Activated CD8-positive, alpha-beta T cell treated with anti-CD3 and anti-CD28 coated beads, Interleukin-2, amount 10 ng/mL, durations not matched to agents 7 days and 5 days (primary cell): Measurements from ENCODE around the gene STT3B. TPM values are rescaled to one million over a fixed set of nuclear protein-coding genes. Genes with fewer than 3 reads are reported as not detected.
A peak's percentile ranks its signal among the peaks of the same experiment; 100 is the strongest.

Experiments used
- ATAC-seq: fragments of 150-1000 bp; cut with Tn5 transposase; one replicate; pipeline ENCODE4 v1.10.0; 2021; ENCODE audit warnings: moderate library complexity
- CTCF ChIA-PET: fragments of 350-600 bp; sonication (Branson Sonifier 250); formaldehyde crosslinking; loops from one replicate; lab custom pipeline; 2021; ENCODE audit warnings: antibody characterized with exemption; lab: Charles Lee
- POLR2A ChIA-PET: fragments of 350-600 bp; sonication (Branson Sonifier 250); formaldehyde crosslinking; loops from one replicate; lab custom pipeline; 2021; ENCODE audit warnings: antibody characterized with exemption; lab: Charles Lee
- DNase-seq: peaks from one replicate; pipeline ENCODE4 v3.0.0-alpha.2; 2020
- H3K27ac Mint-ChIP-seq: one replicate; pipeline ENCODE4 v1.8.0; 2021; ENCODE audit warnings: mild to moderate bottlenecking, mixed read lengths
- H3K27me3 Mint-ChIP-seq: one replicate; pipeline ENCODE4 v1.8.0; 2021; ENCODE audit warnings: low read depth, mixed read lengths
- H3K36me3 Mint-ChIP-seq: one replicate; pipeline ENCODE4 v1.8.0; 2021; ENCODE audit warnings: low read depth, mixed read lengths
- H3K4me1 Mint-ChIP-seq: one replicate; pipeline ENCODE4 v1.8.0; 2021; ENCODE audit warnings: low read depth, mixed read lengths
- H3K4me3 Mint-ChIP-seq: one replicate; pipeline ENCODE4 v1.8.0; 2021; ENCODE audit warnings: mild to moderate bottlenecking, mixed read lengths
- H3K9me3 Mint-ChIP-seq: one replicate; pipeline ENCODE4 v1.8.0; 2022; ENCODE audit warnings: mixed read lengths; ENCODE audit not compliant: insufficient read depth
- total RNA-seq, 2 experiments: library from RNA; stranded (reverse); gene quantifications; one replicate each; pipeline ENCODE4 v1.2.3, GENCODE V29; 2021

Gene STT3B
- total RNA-seq, 2 experiments from 2014 or later = 137 to 140 TPM

GRCh38 chr3:31573036-31573779, 40.5 kb downstream of the STT3B start:
- ChIA-PET CTCF (interaction anchor here (1.0 to 1.3 kb wide), 2 partner anchors 11 to 22 kb away, joined by 3 read pairs; no protein-coding TSS in a partner anchor), POLR2A (no interaction called here)
- no peak for ATAC-seq
- no peak overlapping the region for H3K27ac Mint-ChIP-seq
- no peak for DNase-seq
- peaks cover 17% of the 10 kb centered on the region for H3K36me3 Mint-ChIP-seq
- no peaks in the 10 kb centered on the region for H3K9me3 Mint-ChIP-seq
- H3K4me3 Mint-ChIP-seq = no peak overlapping the region
- peaks cover 36% of the 10 kb centered on the region for H3K4me1 Mint-ChIP-seq
- H3K27me3 Mint-ChIP-seq = no peaks in the 10 kb centered on the region

- no peak overlapping the region for H3K4me3 Mint-ChIP-seq
- peak overlapping the region; percentile 43 for H3K27ac Mint-ChIP-seq
- DNase-seq (no peak), ATAC-seq (peak; percentile 66)
- H3K36me3 Mint-ChIP-seq = peaks cover 35% of the 10 kb centered on the region
- POLR2A ChIA-PET = interaction anchor here (0.6 kb wide), 1 partner anchor 44 kb away, joined by 6 read pairs; no protein-coding TSS in a partner anchor
- CTCF ChIA-PET = interaction anchor here (1.0 to 1.7 kb wide), 2 partner anchors 9 to 10 kb away, joined by 3 to 8 read pairs; no protein-coding TSS in a partner anchor
- H3K4me1 Mint-ChIP-seq = peaks cover 39% of the 10 kb centered on the region
- no peaks in the 10 kb centered on the region for H3K9me3 Mint-ChIP-seq
- H3K27me3 Mint-ChIP-seq = no peaks in the 10 kb centered on the region
Measured at GRCh38 chr3:31575448-31575847, 42.7 kb downstream of the STT3B start.

GRCh38 chr3:31576521-31576920, 43.8 kb downstream of the STT3B start:
- CTCF ChIA-PET = interaction anchor here (1.7 kb wide), 1 partner anchor 10 kb away, joined by 8 read pairs; no protein-coding TSS in a partner anchor
- H3K27me3 Mint-ChIP-seq = no peaks in the 10 kb centered on the region

DNA sequence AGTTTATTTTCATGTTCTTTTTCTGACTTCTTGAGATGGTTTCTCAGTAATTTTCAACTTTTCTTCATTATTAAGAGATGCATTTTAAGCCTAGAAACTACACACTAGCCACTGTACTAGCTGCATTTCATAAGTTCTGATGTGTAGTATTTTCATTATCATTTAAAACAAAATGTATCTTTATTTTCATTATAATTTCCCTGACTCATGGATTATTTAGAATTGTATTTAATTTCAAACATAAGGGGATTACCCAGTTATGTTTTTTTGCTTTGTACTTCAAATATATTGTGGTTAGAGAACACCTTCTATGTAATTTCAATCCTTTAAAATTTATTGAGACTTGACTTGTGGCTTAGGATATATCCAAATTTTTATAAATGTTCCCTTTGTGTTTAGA, 44.5 kb downstream of the STT3B start:
- ChIA-PET POLR2A (no interaction called here), CTCF (no interaction called here)
- H3K4me3 Mint-ChIP-seq = no peak overlapping the region
- H3K4me1 Mint-ChIP-seq = peaks cover 35% of the 10 kb centered on the region
- H3K27me3 Mint-ChIP-seq = no peaks in the 10 kb centered on the region
- no peak for DNase-seq
- peaks cover 44% of the 10 kb centered on the region for H3K36me3 Mint-ChIP-seq
- ATAC-seq = no peak
- H3K9me3 Mint-ChIP-seq = no peaks in the 10 kb centered on the region
- no peak overlapping the region for H3K27ac Mint-ChIP-seq

More at GRCh38 chr3:31576521-31576920, 43.8 kb downstream of the STT3B start:
- Mint-ChIP-seq H3K4me1 (peaks cover 31% of the 10 kb centered on the region), H3K36me3 (peaks cover 40% of the 10 kb centered on the region), H3K4me3 (no peak overlapping the region), H3K27ac (no peak overlapping the region), H3K9me3 (no peaks in the 10 kb centered on the region)
- DNase-seq (no peak), ATAC-seq (no peak)
- POLR2A ChIA-PET = no interaction called here

GRCh38 chr3:31579828-31580227, 47.1 kb downstream of the STT3B start:
- DNase-seq = no peak
- no peak for ATAC-seq
- Mint-ChIP-seq H3K4me1 (peaks cover 33% of the 10 kb centered on the region), H3K27ac (no peak overlapping the region), H3K4me3 (no peak overlapping the region), H3K27me3 (no peaks in the 10 kb centered on the region), H3K9me3 (peaks cover 12% of the 10 kb centered on the region), H3K36me3 (peaks cover 64% of the 10 kb centered on the region)
- ChIA-PET CTCF (interaction anchor here (1.4 to 1.6 kb wide), 2 partner anchors 13 kb away, joined by 3 to 4 read pairs; no protein-coding TSS in a partner anchor), POLR2A (no interaction called here)

DNA sequence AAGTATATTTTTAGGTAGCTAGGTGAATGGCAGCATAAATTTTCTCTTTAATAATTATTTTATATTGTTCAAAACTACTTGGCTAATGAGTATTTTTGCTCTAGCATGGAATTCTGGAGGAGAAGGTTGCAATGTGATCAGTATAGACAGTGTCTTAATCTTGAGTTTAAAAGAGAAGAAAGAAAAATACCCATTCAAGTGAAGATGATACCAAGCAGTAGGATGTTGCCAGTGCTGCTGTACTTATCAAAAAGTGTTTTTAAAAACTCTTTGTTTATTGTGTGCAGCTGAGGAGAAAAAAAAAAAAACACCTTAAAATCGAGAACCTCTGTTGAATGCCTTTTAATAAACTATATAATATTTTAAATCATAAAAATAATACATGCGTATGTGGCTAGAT, 47.9 kb downstream of the STT3B start:
- Mint-ChIP-seq H3K9me3 (peaks cover 21% of the 10 kb centered on the region), H3K27ac (no peak overlapping the region), H3K36me3 (peaks cover 70% of the 10 kb centered on the region), H3K27me3 (no peaks in the 10 kb centered on the region), H3K4me1 (peaks cover 25% of the 10 kb centered on the region), H3K4me3 (no peak overlapping the region)
- ATAC-seq (no peak), DNase-seq (no peak)
- POLR2A ChIA-PET = no interaction called here
- CTCF ChIA-PET = interaction anchor here (1.6 kb wide), 1 partner anchor 12 kb away, joined by 4 read pairs; no protein-coding TSS in a partner anchor

DNA sequence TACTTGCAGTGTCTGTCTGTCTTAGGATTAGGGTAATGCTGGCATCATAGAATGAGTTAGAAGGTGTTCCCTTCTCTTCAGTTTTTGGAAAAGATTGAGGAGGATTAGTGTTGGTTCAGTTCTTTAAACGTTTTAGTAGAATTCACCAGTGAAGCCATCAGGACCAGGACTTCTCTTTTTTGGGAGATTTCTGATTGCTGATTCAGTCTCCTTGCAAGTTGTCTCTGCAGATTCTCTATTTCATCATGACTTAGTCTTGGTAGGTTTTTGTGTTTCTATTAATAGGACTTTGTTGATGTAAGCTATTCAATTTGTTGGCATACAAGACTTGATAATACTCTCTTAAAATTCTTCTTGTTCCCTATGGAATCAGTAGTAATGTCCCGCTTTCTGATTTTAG, 48.9 kb downstream of the STT3B start:
- peaks cover 78% of the 10 kb centered on the region for H3K36me3 Mint-ChIP-seq
- no peak overlapping the region for H3K27ac Mint-ChIP-seq
- H3K4me3 Mint-ChIP-seq = no peak overlapping the region
- H3K9me3 Mint-ChIP-seq = peaks cover 25% of the 10 kb centered on the region
- ChIA-PET CTCF (no interaction called here), POLR2A (interaction anchor here (0.7 kb wide), 1 partner anchor 525 kb away, joined by 3 read pairs; no protein-coding TSS in a partner anchor)
- DNase-seq (no peak), ATAC-seq (no peak)
- H3K4me1 Mint-ChIP-seq = peaks cover 20% of the 10 kb centered on the region
- H3K27me3 Mint-ChIP-seq = no peaks in the 10 kb centered on the region

GRCh38 chr3:31589228-31589627, 56.5 kb downstream of the STT3B start:
- peaks cover 91% of the 10 kb centered on the region for H3K36me3 Mint-ChIP-seq
- ATAC-seq = no peak
- CTCF ChIA-PET = no interaction called here
- H3K27ac Mint-ChIP-seq = no peak overlapping the region
- H3K4me3 Mint-ChIP-seq = no peak overlapping the region
- H3K27me3 Mint-ChIP-seq = no peaks in the 10 kb centered on the region
- H3K9me3 Mint-ChIP-seq = peaks cover 61% of the 10 kb centered on the region
- peaks cover 22% of the 10 kb centered on the region for H3K4me1 Mint-ChIP-seq
- no peak for DNase-seq
- POLR2A ChIA-PET = no interaction called here

GRCh38 chr3:31590650-31591049, 57.9 kb downstream of the STT3B start:
- H3K4me1 Mint-ChIP-seq = peaks cover 29% of the 10 kb centered on the region
- H3K4me3 Mint-ChIP-seq = no peak overlapping the region
- H3K27ac Mint-ChIP-seq = no peak overlapping the region
- ChIA-PET CTCF (no interaction called here), POLR2A (no interaction called here)
- ATAC-seq (no peak), DNase-seq (no peak)
- peaks cover 95% of the 10 kb centered on the region for H3K36me3 Mint-ChIP-seq
- peaks cover 50% of the 10 kb centered on the region for H3K9me3 Mint-ChIP-seq
- H3K27me3 Mint-ChIP-seq = no peaks in the 10 kb centered on the region

DNA sequence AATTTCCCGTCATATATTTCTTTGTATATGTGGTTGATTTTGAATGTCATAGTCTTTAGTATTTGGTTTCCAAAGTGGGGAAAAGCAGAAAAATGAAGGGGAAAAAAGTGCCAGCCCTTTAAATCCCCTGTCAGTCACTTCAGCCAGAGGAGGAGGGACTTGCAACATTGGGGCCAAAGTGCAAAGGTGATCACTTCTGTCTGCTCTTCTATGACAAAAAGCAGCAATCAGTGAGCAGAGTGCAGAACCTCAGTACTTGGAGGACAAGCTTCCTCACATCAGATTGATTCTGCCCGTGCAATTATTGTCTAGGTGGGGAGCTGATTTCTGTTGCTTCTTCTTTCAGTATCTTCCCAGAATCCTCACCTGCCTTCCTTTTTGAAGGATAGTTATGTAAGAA, 60.0 kb downstream of the STT3B start:
- POLR2A ChIA-PET = no interaction called here

DNA sequence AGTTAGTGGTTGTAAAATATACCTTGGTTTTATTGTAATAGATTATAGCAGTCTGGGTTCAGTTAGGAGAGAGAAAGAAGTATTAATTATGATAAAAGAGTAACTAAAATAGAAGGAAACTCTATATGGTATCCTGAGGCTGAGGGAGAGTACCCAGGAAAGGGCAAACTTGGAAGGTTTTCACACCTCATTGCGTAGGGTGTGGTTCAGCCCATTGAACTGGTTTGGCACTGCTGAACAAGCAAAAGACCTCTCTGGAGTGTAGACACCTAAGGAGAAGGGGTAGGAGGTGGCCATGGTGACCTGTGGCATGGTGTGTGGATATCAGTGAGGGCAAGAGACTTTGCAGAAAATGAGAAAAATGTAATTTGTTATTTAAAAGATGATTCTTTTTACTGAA, 63.5 kb downstream of the STT3B start:
- Mint-ChIP-seq H3K4me3 (no peak overlapping the region), H3K36me3 (peaks cover 73% of the 10 kb centered on the region), H3K27ac (peak overlapping the region; percentile 39), H3K27me3 (no peaks in the 10 kb centered on the region), H3K9me3 (peaks cover 17% of the 10 kb centered on the region), H3K4me1 (peaks cover 36% of the 10 kb centered on the region)
- ChIA-PET POLR2A (no interaction called here), CTCF (no interaction called here)
- no peak for DNase-seq
- ATAC-seq = no peak

More for the DNA sequence above, 60.0 kb downstream of the STT3B start:
- no peak overlapping the region for H3K4me3 Mint-ChIP-seq
- CTCF ChIA-PET = interaction anchor here (1.7 kb wide), 1 partner anchor 13 kb away, joined by 4 read pairs; no protein-coding TSS in a partner anchor
- no peak for ATAC-seq
- H3K36me3 Mint-ChIP-seq = peaks cover 83% of the 10 kb centered on the region
- H3K9me3 Mint-ChIP-seq = peaks cover 44% of the 10 kb centered on the region
- no peaks in the 10 kb centered on the region for H3K27me3 Mint-ChIP-seq
- no peak overlapping the region for H3K27ac Mint-ChIP-seq
- peaks cover 36% of the 10 kb centered on the region for H3K4me1 Mint-ChIP-seq
- no peak for DNase-seq

- Mint-ChIP-seq H3K4me1 (peaks cover 9% of the 10 kb centered on the region), H3K9me3 (peaks cover 18% of the 10 kb centered on the region), H3K36me3 (peaks cover 73% of the 10 kb centered on the region), H3K4me3 (no peak overlapping the region), H3K27ac (no peak overlapping the region), H3K27me3 (no peaks in the 10 kb centered on the region)
- ChIA-PET POLR2A (no interaction called here), CTCF (no interaction called here)
- DNase-seq (no peak), ATAC-seq (no peak)
Measured at GRCh38 chr3:31600431-31600830, 67.7 kb downstream of the STT3B start.
